HG03469 (cell line): ENCODE results near the gene COQ8B.

Experiments
- ATAC-seq: cut with Tn5 transposase; IDR thresholded peaks from one replicate; pipeline ENCODE4 v1.9.1; 2021; ENCODE audit warnings: mild to moderate bottlenecking, moderate library complexity, moderate number of reproducible peaks; ENCODE audit not compliant: unreplicated experiment

Gene COQ8B

GRCh38 chr19:40718774-40719391, 2.2 kb upstream of the COQ8B start:
- no peak for ATAC-seq

GRCh38 chr19:40717880-40718773, 1.4 kb upstream of the COQ8B start:
- no peak for ATAC-seq

- no peak for ATAC-seq
Observed at GRCh38 chr19:40717325-40717879, 716 bp upstream of the COQ8B start.

- ATAC-seq: no peak
Observed at GRCh38 chr19:40716031-40716481, 630 bp downstream of the COQ8B start.

GRCh38 chr19:40714441-40715299, 2.0 kb downstream of the COQ8B start:
- no peak for ATAC-seq

GRCh38 chr19:40713939-40714338, 2.7 kb downstream of the COQ8B start:
- no peak for ATAC-seq

- ATAC-seq: no peak
Observed at GRCh38 chr19:40709817-40710216, 6.9 kb downstream of the COQ8B start.

- no peak for ATAC-seq
Observed at GRCh38 chr19:40707615-40708014, 9.1 kb downstream of the COQ8B start.

GRCh38 chr19:40705950-40706619, 10.6 kb downstream of the COQ8B start:
- no peak for ATAC-seq

- no peak for ATAC-seq
Observed at GRCh38 chr19:40705362-40705651, 11.4 kb downstream of the COQ8B start.

- no peak for ATAC-seq
Observed at GRCh38 chr19:40704491-40705361, 12.0 kb downstream of the COQ8B start.

GRCh38 chr19:40703029-40703755, 13.5 kb downstream of the COQ8B start:
- no peak for ATAC-seq

GRCh38 chr19:40702337-40703012, 14.2 kb downstream of the COQ8B start:
- no peak for ATAC-seq

GRCh38 chr19:40701758-40702157, 14.9 kb downstream of the COQ8B start:
- no peak for ATAC-seq

GRCh38 chr19:40700083-40700482, 16.6 kb downstream of the COQ8B start:
- no peak for ATAC-seq

- no peak for ATAC-seq
Observed at GRCh38 chr19:40697007-40697406, 19.7 kb downstream of the COQ8B start.

GRCh38 chr19:40695881-40696280, 20.8 kb downstream of the COQ8B start:
- no peak for ATAC-seq

GRCh38 chr19:40693896-40694295, 22.8 kb downstream of the COQ8B start:
- no peak for ATAC-seq
